Measurements from ENCODE around the gene CNGB1.
"Not testable (repeated sequence)": the region's sequence is repeated elsewhere in the genome, so short reads cannot be mapped to it uniquely, and the experiment has no call there.

Gene CNGB1

DNA sequence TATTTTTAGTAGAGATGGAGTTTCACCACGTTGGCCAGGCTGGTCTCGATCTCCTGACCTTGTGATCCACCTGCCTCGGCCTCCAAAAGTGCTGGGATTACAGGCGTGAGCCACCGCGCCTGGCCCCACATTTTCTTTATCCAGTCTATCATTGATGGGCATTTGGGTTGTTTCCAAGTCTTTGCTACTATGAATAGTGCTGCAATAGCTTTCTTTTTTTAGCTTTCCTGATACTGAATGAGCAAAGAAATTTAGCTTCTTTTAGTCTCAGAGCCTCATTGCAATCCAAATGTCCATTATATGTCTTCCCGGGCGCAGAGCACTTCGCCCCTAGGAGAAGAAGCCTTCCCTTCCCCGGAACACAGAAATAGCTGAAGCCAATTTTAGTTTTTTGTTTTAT is 112.9 kb downstream of the CNGB1 start:
- DNase-seq (ENCODE audit: low spot score), result not testable (repeated sequence)

DNA sequence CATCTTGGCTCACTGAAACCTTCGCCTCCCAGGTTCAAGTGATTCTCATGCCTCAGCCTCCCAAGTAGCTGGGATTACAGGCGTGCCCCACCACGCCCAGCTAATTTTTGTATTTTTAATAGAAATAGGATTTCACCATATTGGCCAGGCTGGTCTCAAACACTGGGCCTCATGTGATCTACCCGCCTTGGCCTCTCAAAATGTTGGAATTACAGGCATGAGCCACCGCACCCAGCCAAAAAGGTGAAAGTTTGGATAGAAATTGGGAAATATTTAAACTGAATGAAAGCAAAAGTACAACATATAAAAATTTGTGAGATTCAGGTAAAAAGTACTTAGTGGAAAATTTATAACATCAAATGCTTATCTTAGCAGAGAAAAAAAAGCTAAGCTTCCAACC is 115.7 kb downstream of the CNGB1 start:
- DNase-seq (ENCODE audit: low spot score), result no peak

DNA sequence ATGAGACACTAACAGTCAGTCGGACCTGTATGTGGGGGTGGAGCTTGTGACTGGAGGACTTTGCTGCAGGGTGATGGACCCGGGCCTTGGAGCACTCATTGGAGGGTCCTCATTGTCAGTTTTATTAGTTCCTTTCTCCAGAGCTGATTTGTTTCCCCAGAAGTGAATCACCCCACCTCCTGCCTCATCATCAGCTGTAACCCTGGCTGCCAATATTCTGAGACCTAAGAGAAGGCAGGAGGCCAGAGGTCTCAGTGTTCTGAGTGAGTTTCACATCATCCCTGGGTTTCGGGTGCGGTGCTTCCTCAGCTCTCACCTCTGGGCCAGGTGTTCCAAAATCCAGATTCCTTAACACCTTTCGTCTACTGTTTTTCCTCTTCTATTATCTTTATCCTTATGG is 118.7 kb downstream of the CNGB1 start:
- no peak for DNase-seq (ENCODE audit: low spot score)

DNA sequence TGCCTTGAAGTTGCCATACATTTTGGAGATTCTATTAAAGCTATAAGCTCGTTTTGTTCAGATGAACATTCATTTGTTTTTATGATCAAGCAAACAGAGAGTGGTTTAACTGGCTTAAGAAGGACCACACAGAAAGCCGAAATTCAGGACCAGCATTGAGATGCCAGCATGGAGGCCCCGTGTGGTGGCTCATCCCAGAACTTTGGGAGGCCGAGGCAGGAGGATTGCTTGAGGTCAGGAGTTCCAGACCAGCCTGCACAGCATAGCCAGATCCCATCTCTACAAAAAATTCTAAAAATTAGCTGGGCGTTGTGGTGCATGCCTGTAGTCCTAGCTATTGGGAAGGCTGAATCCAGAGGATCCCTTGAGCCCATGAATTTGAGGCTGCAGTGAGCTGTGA is 122.7 kb downstream of the CNGB1 start:
- no peak for DNase-seq (ENCODE audit: low spot score)

DNA sequence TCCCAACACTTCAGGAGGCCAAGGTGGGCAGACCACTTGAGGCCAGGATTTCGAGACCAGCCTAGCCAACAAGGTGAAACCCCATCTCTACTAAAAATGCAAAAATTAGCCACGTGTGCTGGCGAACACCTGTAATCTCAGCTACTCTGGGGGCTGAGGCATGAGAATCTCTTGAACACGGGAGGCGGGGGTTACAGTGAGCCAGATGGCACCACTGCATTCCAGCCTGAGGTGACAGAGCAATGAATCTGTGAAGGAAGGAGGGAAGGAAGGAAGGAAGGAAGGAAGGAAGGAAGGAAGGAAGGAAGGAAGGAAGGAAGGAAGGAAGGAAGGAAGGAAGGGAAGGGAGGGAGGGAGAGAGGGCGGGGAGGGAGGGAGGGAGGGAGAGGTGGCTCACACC is 124.0 kb downstream of the CNGB1 start:
- DNase-seq (ENCODE audit: low spot score), result not testable (repeated sequence)

DNA sequence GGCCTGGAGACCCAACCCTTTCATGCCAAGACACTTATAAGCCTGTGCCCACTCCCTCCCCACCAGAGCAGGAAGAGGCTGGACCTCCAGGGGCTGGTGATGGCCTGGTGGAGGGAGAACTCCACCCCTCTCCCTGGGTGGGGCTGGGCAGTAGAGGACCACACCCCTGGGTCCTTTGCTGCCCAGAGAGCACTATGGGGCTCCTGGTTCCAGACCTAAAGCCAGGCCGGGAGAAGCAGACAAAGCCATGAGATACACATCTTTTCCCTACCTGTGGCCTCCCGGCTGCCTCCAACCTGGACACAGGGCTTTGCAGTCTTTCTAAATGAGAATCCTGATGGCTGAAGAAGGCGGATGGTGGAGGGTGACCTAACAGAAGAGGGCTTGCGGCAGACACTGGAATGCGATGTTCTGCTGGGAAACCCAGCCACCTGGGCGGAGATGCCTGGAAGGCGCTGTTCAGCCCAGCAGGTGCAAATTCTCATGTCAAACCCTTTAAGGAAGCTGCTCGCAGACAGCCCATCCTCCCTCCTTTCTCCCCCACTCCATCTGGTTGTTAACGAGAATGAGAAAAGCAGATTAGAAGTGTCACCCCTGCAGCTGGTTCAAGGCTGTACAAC is 124.7 kb downstream of the CNGB1 start:
- no peak for DNase-seq (ENCODE audit: low spot score)

DNA sequence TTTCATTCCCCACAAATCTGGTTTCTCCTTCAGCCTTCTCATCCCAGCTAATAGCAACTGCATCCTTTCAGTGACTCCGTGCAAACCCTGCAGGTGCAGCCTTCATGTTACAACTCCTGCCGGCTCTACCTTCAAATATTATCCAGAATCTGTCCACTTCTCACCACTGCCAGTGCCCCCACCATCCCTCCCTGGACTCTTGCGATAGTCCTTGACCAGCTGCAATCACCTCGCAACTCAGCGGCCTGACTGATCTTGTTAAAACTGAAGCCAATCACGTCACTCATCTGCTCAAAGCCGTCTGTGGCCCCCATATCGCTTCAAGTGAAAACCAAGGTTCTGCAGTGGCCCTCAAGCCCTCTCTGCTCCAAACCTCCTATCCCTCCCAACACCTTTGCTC is 125.8 kb downstream of the CNGB1 start:
- DNase-seq (ENCODE audit: low spot score), result no peak

DNA sequence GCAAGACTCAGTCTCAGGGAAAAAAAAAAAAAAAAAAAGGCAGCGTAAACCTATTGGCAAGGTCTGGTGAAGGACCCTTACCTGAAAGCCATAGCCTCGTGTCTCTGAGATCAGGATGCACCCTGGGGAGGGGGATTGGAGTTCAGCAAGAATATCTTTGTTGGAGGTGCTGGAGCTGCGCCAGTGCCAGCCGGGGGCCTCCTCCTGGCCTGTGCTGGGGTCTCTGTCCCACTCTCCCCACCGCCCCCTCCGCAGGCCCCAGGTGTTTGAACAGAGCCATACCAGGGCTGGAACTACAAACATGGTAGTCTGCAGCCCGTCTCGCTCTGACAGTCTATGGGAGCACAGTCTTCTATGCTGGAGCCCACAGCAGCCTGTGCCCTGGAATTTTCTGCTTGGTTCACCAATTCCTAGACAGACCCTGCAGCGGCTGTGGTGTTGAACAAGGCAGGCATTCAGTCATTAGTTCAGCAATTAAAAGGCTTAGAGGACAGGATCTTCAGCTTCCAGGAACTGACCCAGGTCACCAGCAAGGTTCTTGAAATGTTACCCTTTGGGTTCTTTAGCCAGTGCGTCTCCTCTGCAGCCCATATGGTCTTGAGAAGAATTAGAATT is 126.4 kb downstream of the CNGB1 start:
- no peak for DNase-seq (ENCODE audit: low spot score)

DNA sequence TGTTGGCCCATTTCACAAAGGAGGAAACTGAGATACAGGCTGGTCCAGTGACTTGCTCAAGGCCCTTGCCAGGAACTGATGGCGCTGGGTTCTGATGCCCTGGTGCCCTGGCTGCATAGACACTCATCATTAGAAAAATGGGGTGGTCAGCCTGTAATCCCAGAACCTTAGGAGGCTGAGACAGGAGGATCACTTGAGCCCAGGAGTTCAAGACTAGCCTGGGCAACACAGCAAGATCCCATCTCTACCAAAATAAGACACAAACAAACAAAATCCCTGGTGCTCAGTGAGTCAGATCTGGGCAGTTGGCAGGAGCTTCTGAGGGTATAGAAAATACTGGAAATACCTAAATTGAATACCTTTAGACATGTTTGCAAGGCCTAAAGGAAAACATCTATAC is 127.5 kb downstream of the CNGB1 start:
- DNase-seq (ENCODE audit: low spot score), result no peak

DNA sequence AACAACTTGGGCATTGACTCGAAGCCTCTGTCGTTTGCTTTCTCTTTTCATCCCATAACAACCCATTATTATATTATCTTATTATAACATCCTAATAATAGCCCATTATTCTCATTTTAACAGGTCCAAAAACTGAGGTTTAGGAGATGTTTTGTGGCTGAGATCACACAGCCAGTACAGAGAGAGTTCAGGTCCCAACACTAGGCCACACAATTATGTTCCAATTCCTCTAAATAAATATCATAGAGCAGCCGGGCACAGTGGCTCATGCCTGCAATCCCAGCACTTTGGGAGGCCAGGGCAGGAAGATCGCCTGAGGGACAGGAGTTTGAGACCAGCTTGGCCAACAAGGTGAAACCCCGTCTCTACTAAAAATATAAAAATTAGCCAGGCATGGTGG is 128.3 kb downstream of the CNGB1 start:
- DNase-seq (ENCODE audit: low spot score), result no peak

DNA sequence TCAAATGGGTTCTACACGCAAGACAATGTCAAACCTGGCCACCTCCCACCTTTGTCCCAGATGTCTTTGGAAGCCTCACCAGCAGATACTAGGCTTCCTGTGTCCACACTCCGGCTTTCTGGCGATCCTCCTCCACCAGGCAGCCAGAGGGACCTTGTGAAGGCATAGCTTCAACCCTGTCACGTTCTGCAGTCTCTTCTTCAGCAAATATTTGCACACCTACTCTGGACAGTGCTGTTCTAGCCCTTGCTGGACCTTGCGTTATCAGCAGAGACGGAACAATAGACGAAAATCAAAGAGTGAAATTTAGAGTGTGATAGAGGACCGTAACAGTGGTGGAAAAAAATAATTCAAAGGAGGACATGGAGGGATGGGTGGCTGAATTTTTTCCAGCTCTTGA is 130.1 kb downstream of the CNGB1 start:
- DNase-seq (ENCODE audit: low spot score), result no peak

DNA sequence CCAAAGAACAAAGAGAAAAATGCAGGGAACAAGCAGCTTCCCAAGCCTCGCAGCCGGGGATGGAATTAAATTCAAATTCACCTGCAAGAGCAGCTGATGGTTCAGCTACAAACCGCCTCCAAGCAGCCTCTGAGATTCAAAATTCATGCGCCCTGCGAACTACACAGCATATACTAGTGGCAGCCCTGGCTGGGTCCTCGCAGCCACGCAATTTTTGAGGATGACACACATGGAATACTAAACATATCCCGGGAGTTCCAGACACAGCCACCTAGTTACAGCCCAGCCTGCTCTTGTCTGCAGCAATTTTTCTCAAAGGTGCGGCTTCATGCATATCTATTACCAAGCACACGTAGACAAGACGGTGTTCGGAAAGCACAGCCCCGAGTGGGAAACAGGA is 132.8 kb downstream of the CNGB1 start:
- DNase-seq (ENCODE audit: low spot score), result no peak

DNA sequence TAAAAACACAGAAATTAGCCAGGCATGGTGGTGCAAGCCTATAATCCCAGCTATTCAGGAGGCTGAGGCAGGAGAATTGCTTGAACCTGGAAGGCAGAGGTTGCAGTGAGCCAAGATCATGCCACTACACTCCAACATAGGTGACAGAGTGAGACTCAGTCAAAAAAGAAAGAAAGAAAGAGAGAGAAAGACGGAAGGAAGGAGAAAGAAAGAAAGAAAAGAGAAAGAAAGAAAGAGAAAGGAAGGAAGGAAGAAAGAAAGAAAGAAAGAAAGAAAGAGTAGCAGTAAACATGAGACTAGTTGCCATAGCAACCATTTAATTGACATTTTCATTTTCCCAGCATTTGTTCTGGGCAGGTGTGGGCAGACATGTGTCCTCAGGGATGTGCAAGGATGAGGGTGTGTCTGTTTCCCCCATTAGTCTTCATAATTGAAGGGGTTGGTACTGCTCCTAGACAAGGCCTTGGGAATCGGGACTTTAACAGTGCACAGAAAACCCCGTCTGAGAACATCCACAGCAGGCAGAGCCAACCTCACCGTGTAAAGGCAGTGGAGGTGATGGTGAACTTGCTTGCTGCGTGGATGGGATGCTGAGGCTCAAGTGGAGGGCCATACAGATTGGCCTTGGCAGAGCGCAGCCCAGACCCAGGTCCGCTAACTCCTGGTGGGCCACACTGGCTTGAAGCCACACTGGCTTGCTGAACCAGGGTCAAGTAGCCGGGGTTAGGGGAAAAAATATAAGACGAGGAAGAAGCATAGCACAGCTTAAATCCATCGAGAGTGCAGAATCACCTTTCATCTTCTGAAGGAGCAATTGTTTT is 133.4 kb downstream of the CNGB1 start:
- DNase-seq (ENCODE audit: low spot score), result no peak

DNA sequence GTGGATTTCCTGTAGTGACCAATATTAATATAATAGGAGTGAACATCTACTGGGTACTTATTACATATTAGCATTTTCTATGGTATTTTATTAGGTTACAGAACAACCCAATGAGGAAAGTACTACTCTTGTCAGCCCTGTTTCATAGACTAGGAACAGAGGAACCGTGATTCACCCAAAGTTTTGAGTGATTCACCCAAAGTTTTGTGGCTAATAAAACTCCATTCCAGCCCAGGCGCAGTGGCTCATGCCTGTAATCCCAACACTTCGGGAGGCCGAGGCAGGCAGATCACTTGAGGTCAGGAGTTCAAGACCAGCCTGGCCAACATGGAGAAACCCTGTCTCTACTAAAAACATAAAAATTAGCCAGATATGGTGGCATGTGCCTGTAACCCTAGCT is 135.5 kb downstream of the CNGB1 start:
- DNase-seq (ENCODE audit: low spot score), result peak; percentile 58

DNA sequence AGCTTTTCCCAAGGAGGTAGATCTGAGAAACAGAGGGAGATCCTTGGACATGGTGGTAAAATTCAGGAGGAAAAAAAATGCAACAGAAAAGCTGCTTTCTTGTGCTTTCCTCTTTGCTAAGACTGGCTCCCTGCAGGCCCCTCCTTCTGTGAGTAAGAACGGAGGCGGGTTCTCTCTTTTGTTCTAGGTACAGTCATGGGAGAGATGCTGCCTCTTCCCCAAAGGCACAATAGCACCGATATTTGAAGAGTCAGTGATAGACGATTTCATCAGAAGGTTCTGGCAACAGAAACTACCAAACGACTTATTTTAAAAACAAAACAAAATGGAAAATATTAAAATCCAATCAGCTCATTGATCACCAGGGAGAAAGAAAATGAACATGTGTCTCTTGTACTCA is 136.0 kb downstream of the CNGB1 start:
- DNase-seq (ENCODE audit: low spot score), result peak; percentile 23
